ENCODE data around the gene OPN1LW.
A peak's percentile ranks its signal among the peaks of the same experiment; 100 is the strongest.
"Not testable (repeated sequence)": the region's sequence is repeated elsewhere in the genome, so short reads cannot be mapped to it uniquely, and the experiment has no call there.

Gene OPN1LW

DNA sequence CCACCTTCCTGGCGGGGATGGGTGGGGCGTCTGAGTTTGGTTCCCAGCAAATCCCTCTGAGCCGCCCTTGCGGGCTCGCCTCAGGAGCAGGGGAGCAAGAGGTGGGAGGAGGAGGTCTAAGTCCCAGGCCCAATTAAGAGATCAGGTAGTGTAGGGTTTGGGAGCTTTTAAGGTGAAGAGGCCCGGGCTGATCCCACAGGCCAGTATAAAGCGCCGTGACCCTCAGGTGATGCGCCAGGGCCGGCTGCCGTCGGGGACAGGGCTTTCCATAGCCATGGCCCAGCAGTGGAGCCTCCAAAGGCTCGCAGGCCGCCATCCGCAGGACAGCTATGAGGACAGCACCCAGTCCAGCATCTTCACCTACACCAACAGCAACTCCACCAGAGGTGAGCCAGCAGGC is at the start of gene OPN1LW:
Gene OPN1LW, plus strand, starts transcription at position 234 of the 400 bp plus-strand sequence. Its CDS starts 41 bp downstream, at position 275.
- not testable (repeated sequence) for H3K4me1 ChIP-seq; H3K36me3 ChIP-seq (replicated peaks); H3K4me3 ChIP-seq; DNase-seq (ENCODE audit: low spot score in 2 of 2); H3K9me3 ChIP-seq; H3K27me3 ChIP-seq (ENCODE audit: low read depth)
- in situ Hi-C loops (cut with MboI; ENCODE audit: low sequenced_read_pairs) = loop anchor here (25.0 kb wide), 1 partner anchor 893 kb away; the partner anchor contains the start of gene FUNDC2

DNA sequence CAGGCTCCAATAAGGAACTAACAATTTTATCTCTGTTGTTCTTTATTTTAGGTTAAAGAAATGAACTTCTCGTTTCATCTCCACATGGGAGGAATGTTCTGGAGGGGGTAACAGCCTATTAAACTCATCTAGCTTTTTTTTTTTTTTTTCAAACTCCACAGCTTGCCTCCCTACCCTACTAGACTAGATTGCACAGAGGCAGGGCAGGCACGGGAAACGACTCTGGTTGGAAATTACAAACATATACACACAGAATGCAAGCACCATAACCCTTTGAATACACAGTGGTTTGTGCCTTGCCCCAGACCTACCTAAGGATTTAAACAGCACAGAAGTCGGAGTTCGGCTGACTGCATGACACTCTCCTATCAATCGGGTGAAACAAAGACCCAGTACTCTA is 49.2 kb upstream of the OPN1LW start:
- peaks cover 6% of the 10 kb centered on the region; the same call in 1 of the 2 replicates for H3K36me3 ChIP-seq (replicated peaks)
- H3K27me3 ChIP-seq (ENCODE audit: low read depth) = no peaks in the 10 kb centered on the region
- in situ Hi-C loops (cut with MboI; ENCODE audit: low sequenced_read_pairs) = loop anchor here (25.0 kb wide), 1 partner anchor 442 kb away; the partner anchor contains the start of genes G6PD and IKBKG
- no peak for DNase-seq (ENCODE audit: low spot score in 2 of 2)
- peak overlapping the region; percentile 45 for H3K4me3 ChIP-seq
- H3K9me3 ChIP-seq = no peaks in the 10 kb centered on the region
- H3K4me1 ChIP-seq = peaks cover 60% of the 10 kb centered on the region

DNA sequence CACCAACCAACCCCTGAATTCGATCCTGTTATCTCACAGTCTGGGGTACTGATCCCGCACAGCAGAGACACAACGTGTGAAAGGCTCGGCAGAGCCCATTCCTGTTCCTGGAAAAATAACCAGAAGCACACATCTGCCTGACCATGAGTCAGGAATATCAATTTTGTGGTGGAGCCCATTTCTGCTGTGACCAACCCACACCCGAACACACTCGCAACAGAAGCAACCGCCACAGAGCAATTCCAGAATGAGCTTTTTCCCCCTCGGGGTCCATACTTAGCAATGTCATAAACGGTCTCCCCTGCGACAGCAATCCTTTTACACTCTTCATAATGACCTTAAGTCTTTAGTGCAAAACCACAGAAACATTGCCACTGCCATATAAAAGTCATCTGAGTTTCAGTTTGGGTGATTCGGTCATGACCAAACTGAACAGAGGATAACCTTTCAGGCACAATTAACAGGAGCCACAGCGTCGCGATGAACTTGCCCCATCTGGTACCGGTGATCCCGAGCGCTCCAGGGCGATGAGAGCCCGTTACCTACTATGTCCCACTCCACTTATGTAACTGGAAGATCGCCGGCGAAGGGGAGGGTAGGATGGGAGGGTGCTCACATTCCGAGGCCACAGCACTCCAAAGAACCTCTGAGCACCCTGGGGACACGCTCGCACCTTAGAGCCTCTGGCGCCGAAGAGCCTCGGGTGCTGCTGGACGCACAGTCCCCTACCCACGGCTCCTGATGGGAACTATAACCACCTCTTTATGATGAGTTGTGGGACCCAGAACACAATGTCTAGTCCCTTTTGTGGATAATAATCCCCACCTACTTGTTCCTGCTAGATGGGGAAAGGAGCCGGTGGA is 47.7 kb upstream of the OPN1LW start:
- in situ Hi-C loops (cut with MboI; ENCODE audit: low sequenced_read_pairs) = loop anchor here (25.0 kb wide), 1 partner anchor 441 kb away; the partner anchor contains the start of genes G6PD and IKBKG
- H3K4me3 ChIP-seq = peak overlapping the region; percentile 45
- H3K4me1 ChIP-seq = peaks cover 48% of the 10 kb centered on the region
- 0 out of 2 replicates have a peak, but pooled peaks cover 6% of the 10 kb centered on the region for H3K36me3 ChIP-seq (replicated peaks)
- peak in 1 of 2 experiments; percentile 56 for DNase-seq (ENCODE audit: low spot score in 2 of 2)
- no peaks in the 10 kb centered on the region for H3K9me3 ChIP-seq
- no peaks in the 10 kb centered on the region for H3K27me3 ChIP-seq (ENCODE audit: low read depth)

DNA sequence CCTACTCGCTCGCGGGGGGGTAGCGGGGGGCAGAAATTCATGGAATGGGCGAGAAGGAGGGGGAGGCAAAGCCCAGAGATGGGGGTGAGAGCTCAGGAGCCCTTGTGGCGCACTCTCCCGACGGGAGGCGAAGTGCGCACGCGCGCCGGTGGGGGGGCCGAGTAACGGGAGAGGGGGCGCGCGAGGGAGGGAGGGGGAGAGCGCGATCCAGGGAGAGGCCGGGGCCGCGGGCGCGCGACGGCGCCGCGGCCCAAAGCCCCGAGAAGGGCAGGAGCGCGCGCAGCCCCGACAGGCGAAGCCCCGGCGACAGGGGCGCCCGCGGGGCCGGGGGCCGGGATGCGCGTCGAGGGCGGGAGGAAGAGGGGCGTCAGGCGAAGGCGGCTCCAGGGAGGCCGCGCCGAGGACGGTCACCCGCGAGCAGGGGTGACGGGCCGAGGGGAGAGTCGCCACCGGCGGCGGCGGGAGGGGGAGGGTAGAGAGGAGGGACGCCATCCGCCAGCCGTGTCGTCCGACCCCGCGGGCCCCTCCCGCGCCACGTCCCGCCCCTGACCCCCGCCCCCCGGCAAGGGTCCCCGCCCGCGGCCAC is 46.9 kb upstream of the OPN1LW start:
- in situ Hi-C loops (cut with MboI; ENCODE audit: low sequenced_read_pairs) = loop anchor here (25.0 kb wide), 1 partner anchor 440 kb away; the partner anchor contains the start of genes G6PD and IKBKG
- H3K27me3 ChIP-seq (ENCODE audit: low read depth) = no peaks in the 10 kb centered on the region
- 0 out of 2 replicates have a peak, but pooled peaks cover 6% of the 10 kb centered on the region for H3K36me3 ChIP-seq (replicated peaks)
- DNase-seq (ENCODE audit: low spot score in 2 of 2) = peak; percentile 74 to 91
- H3K4me3 ChIP-seq = peak overlapping the region; percentile 45
- H3K9me3 ChIP-seq = no peaks in the 10 kb centered on the region
- peaks cover 41% of the 10 kb centered on the region for H3K4me1 ChIP-seq

GRCh38 chrX:154097589-154098541 is 46.2 kb upstream of the OPN1LW start, which contains the start of gene MECP2:
TSS of gene MECP2 (minus strand) at chrX:154097717.
- Histone ChIP-seq H3K36me3 (replicated peaks) (0 out of 2 replicates have a peak, but pooled peaks cover 6% of the 10 kb centered on the region), H3K4me1 (peaks cover 33% of the 10 kb centered on the region), H3K4me3 (peak within 1 kb of the TSS; percentile 45), H3K9me3 (no peaks in the 10 kb centered on the region), H3K27me3 (ENCODE audit: low read depth) (no peaks in the 10 kb centered on the region)
- in situ Hi-C loops (cut with MboI; ENCODE audit: low sequenced_read_pairs) = loop anchor here (25.0 kb wide), 1 partner anchor 439 kb away; the partner anchor contains the start of genes G6PD and IKBKG
- peak; percentile 94 to 99 for DNase-seq (ENCODE audit: low spot score in 2 of 2)

DNA sequence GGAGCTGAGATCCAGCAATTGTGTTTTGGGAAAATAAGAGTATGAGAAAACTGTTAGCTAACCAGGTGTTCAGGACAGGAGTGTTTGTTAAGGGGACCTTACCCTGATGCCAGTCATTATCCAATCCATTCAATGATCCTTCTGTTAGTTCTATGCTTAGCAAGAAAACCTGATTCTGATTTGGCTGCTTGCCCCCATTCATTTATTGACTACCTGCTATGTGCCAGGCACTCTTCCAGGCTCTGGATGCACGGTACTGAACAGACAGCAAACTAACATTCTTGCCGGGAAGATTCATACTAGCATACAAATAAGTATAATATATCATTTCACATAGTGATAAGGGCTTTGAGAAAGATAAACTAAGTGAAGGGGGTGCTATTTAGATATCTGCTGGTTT is 45.5 kb upstream of the OPN1LW start:
- in situ Hi-C loops (cut with MboI; ENCODE audit: low sequenced_read_pairs) = loop anchor here (25.0 kb wide), 1 partner anchor 439 kb away; the partner anchor contains the start of genes G6PD and IKBKG
- Histone ChIP-seq H3K4me1 (peaks cover 29% of the 10 kb centered on the region), H3K4me3 (no peak overlapping the region), H3K27me3 (ENCODE audit: low read depth) (no peaks in the 10 kb centered on the region), H3K9me3 (no peaks in the 10 kb centered on the region), H3K36me3 (replicated peaks) (0 out of 2 replicates have a peak, but pooled peaks cover 6% of the 10 kb centered on the region)
- no peak for DNase-seq (ENCODE audit: low spot score in 2 of 2)

DNA sequence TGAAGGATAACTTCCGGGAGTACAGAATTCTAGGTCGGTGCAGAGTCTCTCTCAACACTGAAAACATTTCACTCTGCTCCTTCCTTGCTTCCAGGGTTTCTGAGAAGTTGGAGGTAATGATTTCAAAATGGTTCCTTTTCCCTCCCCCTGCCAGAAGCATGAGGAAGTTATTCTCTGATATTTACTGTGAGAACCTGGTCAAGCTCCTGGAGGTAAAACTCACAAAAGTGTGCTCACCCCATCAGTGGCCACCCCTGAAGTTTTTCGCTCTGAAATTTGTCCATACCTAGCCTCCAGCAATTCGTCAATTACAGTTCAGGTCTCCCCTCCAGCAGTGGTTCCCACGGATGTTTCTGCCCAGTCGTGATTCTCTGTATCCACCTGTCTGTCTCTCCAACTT is 30.3 kb upstream of the OPN1LW start:
- Histone ChIP-seq H3K36me3 (replicated peaks) (no peaks in the 10 kb centered on the region), H3K9me3 (no peaks in the 10 kb centered on the region), H3K4me1 (no peaks in the 10 kb centered on the region), H3K27me3 (ENCODE audit: low read depth) (peaks cover 7% of the 10 kb centered on the region), H3K4me3 (no peak overlapping the region)
- DNase-seq (ENCODE audit: low spot score in 2 of 2) = no peak
- in situ Hi-C loops (cut with MboI; ENCODE audit: low sequenced_read_pairs) = no loop called here

DNA sequence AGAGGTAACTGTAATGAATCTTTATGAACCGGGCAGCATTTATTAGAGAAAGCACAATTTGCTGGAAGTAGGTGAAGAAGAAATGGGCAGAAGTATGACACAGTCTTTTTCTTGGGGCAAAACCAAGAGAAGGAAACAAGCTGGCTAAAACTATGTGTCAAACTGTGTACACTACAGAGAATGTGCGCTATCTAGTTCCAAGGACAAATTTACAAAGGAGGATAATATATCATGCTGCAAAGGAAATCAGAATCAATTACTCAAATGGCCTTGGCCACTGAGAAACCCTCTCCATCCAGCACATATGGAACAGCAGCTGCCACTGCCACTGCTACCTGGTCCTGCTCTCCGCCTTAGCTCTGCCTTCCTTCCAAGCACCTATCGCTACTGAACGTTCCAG is 29.4 kb upstream of the OPN1LW start:
- Histone ChIP-seq H3K9me3 (no peaks in the 10 kb centered on the region), H3K36me3 (replicated peaks) (no peaks in the 10 kb centered on the region), H3K4me1 (no peaks in the 10 kb centered on the region), H3K4me3 (no peak overlapping the region), H3K27me3 (ENCODE audit: low read depth) (peaks cover 6% of the 10 kb centered on the region)
- in situ Hi-C loops (cut with MboI; ENCODE audit: low sequenced_read_pairs) = no loop called here
- no peak for DNase-seq (ENCODE audit: low spot score in 2 of 2)

DNA sequence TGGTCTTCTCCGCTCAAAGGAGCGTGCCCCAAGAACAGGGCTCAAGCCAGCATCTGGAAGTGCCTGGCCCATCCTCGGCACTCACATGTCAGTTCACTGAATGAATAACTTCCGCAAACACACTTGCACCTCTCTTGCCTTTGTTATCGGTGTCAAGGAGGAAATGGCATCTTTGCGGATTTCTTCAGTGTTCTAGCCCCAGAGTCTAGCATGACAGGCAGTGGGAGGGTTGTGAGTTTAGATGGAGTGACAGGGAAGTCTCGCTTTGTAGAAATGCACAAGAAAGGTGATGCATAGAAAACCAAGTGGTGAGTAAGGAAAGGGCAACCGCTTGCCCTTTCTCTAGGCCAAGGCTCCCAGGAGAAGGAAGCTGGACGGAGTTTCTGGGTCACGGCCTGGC is 29.0 kb upstream of the OPN1LW start:
- no peaks in the 10 kb centered on the region for H3K36me3 ChIP-seq (replicated peaks)
- no peaks in the 10 kb centered on the region for H3K9me3 ChIP-seq
- peaks cover 6% of the 10 kb centered on the region for H3K27me3 ChIP-seq (ENCODE audit: low read depth)
- no peak for DNase-seq (ENCODE audit: low spot score in 2 of 2)
- in situ Hi-C loops (cut with MboI; ENCODE audit: low sequenced_read_pairs) = no loop called here
- H3K4me3 ChIP-seq = no peak overlapping the region
- no peaks in the 10 kb centered on the region for H3K4me1 ChIP-seq

GRCh38 chrX:154115750-154116149 is 28.3 kb upstream of the OPN1LW start:
- H3K36me3 ChIP-seq (replicated peaks) = no peaks in the 10 kb centered on the region
- H3K4me3 ChIP-seq = no peak overlapping the region
- in situ Hi-C loops (cut with MboI; ENCODE audit: low sequenced_read_pairs) = no loop called here

GRCh38 chrX:154116426-154117211 is 27.4 kb upstream of the OPN1LW start:
- Histone ChIP-seq H3K4me1 (no peaks in the 10 kb centered on the region), H3K36me3 (replicated peaks) (no peaks in the 10 kb centered on the region), H3K4me3 (no peak overlapping the region), H3K27me3 (ENCODE audit: low read depth) (peaks cover 6% of the 10 kb centered on the region), H3K9me3 (no peaks in the 10 kb centered on the region)
- in situ Hi-C loops (cut with MboI; ENCODE audit: low sequenced_read_pairs) = no loop called here
- DNase-seq (ENCODE audit: low spot score in 2 of 2) = no peak

More at GRCh38 chrX:154115750-154116149, 28.3 kb upstream of the OPN1LW start:
- Histone ChIP-seq H3K4me1 (no peaks in the 10 kb centered on the region), H3K9me3 (no peaks in the 10 kb centered on the region), H3K27me3 (ENCODE audit: low read depth) (peaks cover 6% of the 10 kb centered on the region)
- DNase-seq (ENCODE audit: low spot score in 2 of 2) = no peak

DNA sequence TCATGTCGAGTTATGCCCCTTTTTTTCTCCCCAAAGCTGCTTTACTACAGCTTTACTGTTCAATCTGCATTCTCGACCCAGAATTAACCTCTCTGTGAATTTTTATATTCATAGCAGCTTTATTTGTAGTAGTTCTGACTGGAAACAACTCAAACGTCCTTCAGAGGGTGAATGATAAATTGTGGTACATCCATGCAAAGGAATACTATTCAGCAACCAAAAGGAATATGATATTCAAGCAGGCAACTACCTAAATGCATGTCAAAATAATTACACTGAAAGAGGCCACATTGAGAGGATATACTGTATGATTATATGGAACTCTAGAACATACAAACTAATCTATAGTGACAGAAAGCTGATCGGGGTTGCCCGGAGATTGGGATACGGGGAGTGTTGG is 26.5 kb upstream of the OPN1LW start:
- H3K4me1 ChIP-seq = no peaks in the 10 kb centered on the region
- H3K27me3 ChIP-seq (ENCODE audit: low read depth) = peaks cover 6% of the 10 kb centered on the region
- no peak overlapping the region for H3K4me3 ChIP-seq
- in situ Hi-C loops (cut with MboI; ENCODE audit: low sequenced_read_pairs) = no loop called here
- H3K9me3 ChIP-seq = no peaks in the 10 kb centered on the region
- no peak for DNase-seq (ENCODE audit: low spot score in 2 of 2)
- H3K36me3 ChIP-seq (replicated peaks) = no peaks in the 10 kb centered on the region

Measured in HAP-1 (cell line).